GM23248 (cell line): ENCODE results near the gene ZNF638. TPM values are rescaled to one million over a fixed set of nuclear protein-coding genes. Genes with fewer than 3 reads are reported as not detected.

Source experiments
- DNase-seq: peaks from one replicate; pipeline ENCODE4 v3.0.0-alpha.2; 2015
- H2AFZ ChIP-seq: fragments of 200-600 bp; sonication (generic); 2 replicates; pipeline ENCODE4 v1.6.1; 2016; ENCODE audit warnings: antibody characterized with exemption
- H3F3A ChIP-seq: fragments of 200-600 bp; sonication (generic); 2 replicates; pipeline ENCODE4 v1.6.1; 2016; ENCODE audit warnings: mild to moderate bottlenecking, antibody characterized with exemption, mixed run types; ENCODE audit not compliant: insufficient read depth
- H3K27ac ChIP-seq: fragments of 200-600 bp; sonication (generic); 2 replicates; pipeline ENCODE4 v1.5.1; 2016; ENCODE audit warnings: mild to moderate bottlenecking
- H3K27me3 ChIP-seq: fragments of 200-600 bp; sonication (generic); replicated peaks from 2 replicates; pipeline ENCODE4 v1.6.1; 2016; ENCODE audit warnings: mild to moderate bottlenecking; ENCODE audit not compliant: insufficient read depth
- H3K36me3 ChIP-seq: fragments of 200-600 bp; sonication (generic); 2 replicates; pipeline ENCODE4 v1.6.1; 2016; ENCODE audit warnings: low read depth, mild to moderate bottlenecking
- H3K4me1 ChIP-seq: fragments of 200-600 bp; sonication (generic); 2 replicates; pipeline ENCODE4 v1.6.1; 2016; ENCODE audit warnings: mild to moderate bottlenecking; ENCODE audit not compliant: insufficient read depth
- H3K4me2 ChIP-seq: fragments of 200-600 bp; sonication (generic); one replicate; pipeline ENCODE4 v1.6.1; 2016; ENCODE audit warnings: mild to moderate bottlenecking; ENCODE audit not compliant: unreplicated experiment
- H3K4me3 ChIP-seq: fragments of 200-600 bp; sonication (generic); 2 replicates; pipeline ENCODE4 v1.5.1; 2016; ENCODE audit warnings: mild to moderate bottlenecking
- H3K79me2 ChIP-seq: fragments of 200-600 bp; sonication (generic); 2 replicates; pipeline ENCODE4 v1.6.1; 2016; ENCODE audit warnings: mild to moderate bottlenecking; ENCODE audit not compliant: insufficient read depth
- H3K9ac ChIP-seq: fragments of 200-600 bp; sonication (generic); 2 replicates; pipeline ENCODE4 v1.6.1; 2016; ENCODE audit warnings: mild to moderate bottlenecking
- H3K9me2 ChIP-seq: fragments of 200-600 bp; sonication (generic); 2 replicates; pipeline ENCODE4 v1.6.1; 2016; ENCODE audit warnings: mixed run types, mild to moderate bottlenecking, moderate library complexity; ENCODE audit not compliant: insufficient read depth
- H3K9me3 ChIP-seq: fragments of 200-600 bp; sonication (generic); one replicate; pipeline ENCODE4 v1.6.1; 2017; ENCODE audit warnings: low read depth
- H4K20me1 ChIP-seq: fragments of 200-600 bp; sonication (generic); 2 replicates; pipeline ENCODE4 v1.6.0; 2016; ENCODE audit not compliant: insufficient read depth
- EZH2 ChIP-seq: fragments of 200-600 bp; sonication (generic); IDR thresholded peaks from 2 replicates; pipeline ENCODE4 v1.6.1; 2018; ENCODE audit warnings: antibody characterized with exemption, mild to moderate bottlenecking; ENCODE audit not compliant: insufficient read depth, poor library complexity, severe bottlenecking
- EZH2phosphoT487 ChIP-seq: fragments of 200-600 bp; sonication (generic); IDR thresholded peaks from 2 replicates; pipeline ENCODE4 v1.6.1; 2018; ENCODE audit warnings: antibody characterized with exemption, moderate library complexity, mild to moderate bottlenecking, low read depth; ENCODE audit not compliant: insufficient read depth
- WGBS, 2 experiments: methylation state at CpG; one replicate each; pipeline ENCODE4 v1.1.6; 2015 to 2017; ENCODE audit warnings: low lambda C conversion rate in 2 of 2, low coverage in 1 of 2; ENCODE audit errors: missing lambda C conversion rate in 2 of 2; 5-methylcytosine and 5-hydroxymethylcytosine counted together
- in situ Hi-C: fragments of 300-500 bp; cut with MboI; formaldehyde crosslinking; loops from 2 replicates; pipeline ENCODE4 v1.15.0; 2020
- polyA plus RNA-seq: library from polyadenylated mRNA; unstranded; fragments of >200 nt; fragmentation: Nextera tagmentation; extraction: Ambion mirVana; gene quantifications from 2 replicates; pipeline ENCODE4 v1.2.1, GENCODE V29; 2016
- total RNA-seq: library from RNA; depleted of rRNA; stranded (reverse); fragments of >200 nt; shearing (Covaris generic); gene quantifications from 2 replicates; pipeline ENCODE4 v1.2.3, GENCODE V29; 2014

The ZNF638 gene
- total and polyA plus RNA-seq, 2 experiments from 2014 or later, result 44.0 to 83.0 TPM

DNA sequence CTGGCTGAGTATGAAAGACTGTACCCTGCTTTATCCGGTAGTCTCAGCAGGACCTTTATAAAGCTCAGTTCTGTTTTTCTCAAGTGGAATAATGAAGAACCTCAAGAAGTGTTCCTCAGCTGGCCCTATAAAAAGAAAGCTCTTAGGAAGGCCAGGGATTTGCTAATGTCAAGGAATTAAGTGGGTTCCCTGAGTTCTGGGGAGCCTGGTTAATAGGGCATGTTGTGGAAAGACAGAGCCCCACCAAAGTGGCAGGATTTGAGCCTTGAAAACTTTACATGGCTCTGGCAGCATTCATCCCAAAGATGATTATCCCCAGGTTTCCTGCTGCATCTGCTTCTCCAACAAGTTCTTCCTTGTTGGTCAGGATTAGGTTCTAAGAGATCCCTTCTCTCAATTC lies 114.9 kb downstream of the ZNF638 start:
- Histone ChIP-seq H3K27me3 (no peaks in the 10 kb centered on the region), H3K36me3 (peaks cover 9% of the 10 kb centered on the region), H3K9me3 (no peaks in the 10 kb centered on the region), H2AFZ (no peak overlapping the region), H3K4me3 (no peak overlapping the region), H3K79me2 (no peaks in the 10 kb centered on the region), H3K9me2 (no peaks in the 10 kb centered on the region), H3F3A (0 out of 2 replicates have a peak, but pooled peaks cover 3% of the 10 kb centered on the region), H3K27ac (no peak overlapping the region), H3K9ac (no peak overlapping the region), H3K4me1 (no peaks in the 10 kb centered on the region), H3K4me2 (no peak overlapping the region), H4K20me1 (no peaks in the 10 kb centered on the region)
- TF ChIP-seq EZH2phosphoT487 (no peak), EZH2 (no peak)
- DNase-seq, result no peak
- 96 to 100% methylated on average over 1 of the region's 1 CpG for WGBS, 2 experiments
- in situ Hi-C loops, result no loop called here

DNA sequence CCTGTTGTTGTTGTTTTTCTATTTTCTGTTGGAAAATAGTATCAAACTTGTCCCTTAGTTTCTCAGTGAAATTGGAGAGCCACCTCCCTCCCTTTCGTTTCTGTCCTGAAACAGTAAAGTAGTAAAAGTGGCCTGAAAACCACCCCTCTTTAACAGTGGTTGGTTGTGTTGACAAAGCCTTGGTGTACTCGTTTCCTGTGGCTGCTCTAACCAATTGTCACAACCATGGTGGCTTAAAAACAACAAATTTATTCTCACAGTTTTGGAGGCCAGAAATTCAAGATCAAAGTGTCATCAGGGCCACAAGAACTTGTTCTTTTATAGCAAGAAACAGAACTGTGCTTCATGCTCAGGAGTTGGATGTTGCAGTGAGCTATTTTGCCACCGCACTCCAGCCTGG lies 117.8 kb downstream of the ZNF638 start:
- H3K4me1 ChIP-seq, result peaks cover 10% of the 10 kb centered on the region; the same call in 1 of the 2 replicates
- 0 out of 2 replicates have a peak, but pooled peaks cover 3% of the 10 kb centered on the region for H3F3A ChIP-seq
- in situ Hi-C loops, result no loop called here
- H3K27ac ChIP-seq, result no peak overlapping the region
- no peaks in the 10 kb centered on the region for H4K20me1 ChIP-seq
- no peaks in the 10 kb centered on the region for H3K9me3 ChIP-seq
- no peak overlapping the region for H3K9ac ChIP-seq
- peaks cover 6% of the 10 kb centered on the region; the same call in 1 of the 2 replicates for H3K27me3 ChIP-seq
- WGBS, 2 experiments, result 49 to 53% methylated on average over 3 of the region's 3 CpGs
- H3K79me2 ChIP-seq, result no peaks in the 10 kb centered on the region
- no peaks in the 10 kb centered on the region for H3K36me3 ChIP-seq
- no peak overlapping the region for H3K4me2 ChIP-seq
- no peaks in the 10 kb centered on the region for H3K9me2 ChIP-seq
- no peak for TF ChIP-seq EZH2
- TF ChIP-seq EZH2phosphoT487, result no peak
- H3K4me3 ChIP-seq, result no peak overlapping the region
- DNase-seq, result no peak
- H2AFZ ChIP-seq, result no peak overlapping the region

DNA sequence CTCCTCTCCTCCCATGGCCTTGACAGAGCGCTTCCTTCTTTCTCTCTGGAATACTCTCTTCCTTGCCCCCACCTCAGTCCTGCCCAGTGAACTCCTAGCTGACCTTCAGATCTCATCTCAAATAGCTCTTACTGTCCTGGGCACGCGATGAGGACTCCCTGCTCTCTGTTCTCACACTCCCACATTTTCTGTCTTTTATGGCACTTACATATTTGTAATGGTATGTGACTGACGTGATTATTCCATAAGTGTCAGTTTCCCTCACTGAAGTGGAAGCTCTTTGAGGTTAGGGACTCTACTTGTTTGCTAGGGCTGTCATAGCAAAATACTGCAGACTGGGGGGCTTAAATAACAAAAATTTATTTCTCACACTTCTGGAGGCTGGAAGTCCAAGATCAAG lies 120.1 kb downstream of the ZNF638 start:
- 80 to 83% methylated on average over 4 of the region's 4 CpGs for WGBS, 2 experiments

DNA sequence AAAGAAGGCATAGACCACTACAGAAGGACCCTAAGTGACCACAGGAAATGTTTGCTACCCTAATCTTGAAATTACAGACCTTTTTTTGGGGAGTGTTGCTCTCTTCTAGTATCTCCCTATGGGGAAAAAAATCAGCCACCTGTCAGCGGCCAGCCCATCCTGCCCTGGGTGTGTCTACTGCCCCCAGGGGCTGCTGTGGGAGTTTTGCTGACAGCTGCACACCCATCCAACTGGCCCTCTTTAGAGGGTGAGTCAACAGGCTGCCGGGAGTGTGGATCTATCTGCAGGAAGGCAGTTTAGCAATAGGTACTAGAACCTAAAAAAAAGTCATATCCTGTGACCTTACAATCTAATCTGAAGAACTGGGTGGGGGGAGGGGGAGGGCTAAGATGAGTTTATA lies 121.0 kb downstream of the ZNF638 start:
- Histone ChIP-seq H4K20me1 (no peaks in the 10 kb centered on the region), H3K4me2 (peak overlapping the region; percentile 69), H3K9ac (no peak overlapping the region), H3K4me1 (peaks cover 10% of the 10 kb centered on the region; the same call in 1 of the 2 replicates), H3K9me3 (no peaks in the 10 kb centered on the region), H3K27me3 (peaks cover 10% of the 10 kb centered on the region; the same call in 1 of the 2 replicates), H3K79me2 (no peaks in the 10 kb centered on the region), H3K27ac (no peak overlapping the region), H3K4me3 (0 out of 2 replicates have a peak overlapping the region, but pooled peaks have one; percentile 67), H2AFZ (peak overlapping the region; percentile 80; the same call in 1 of the 2 replicates), H3K36me3 (no peaks in the 10 kb centered on the region), H3K9me2 (no peaks in the 10 kb centered on the region), H3F3A (no peaks in the 10 kb centered on the region)
- peak; percentile 65 for DNase-seq
- TF ChIP-seq EZH2 (no peak), EZH2phosphoT487 (no peak)
- in situ Hi-C loops, result no loop called here
- 47 to 53% methylated on average over 2 of the region's 2 CpGs for WGBS, 2 experiments

More for the DNA sequence above, 120.1 kb downstream of the ZNF638 start:
- Histone ChIP-seq H3K4me2 (no peak overlapping the region), H3K4me3 (no peak overlapping the region), H3K79me2 (no peaks in the 10 kb centered on the region), H3K9ac (no peak overlapping the region), H3F3A (no peaks in the 10 kb centered on the region), H3K27me3 (peaks cover 10% of the 10 kb centered on the region; the same call in 1 of the 2 replicates), H2AFZ (no peak overlapping the region), H3K27ac (no peak overlapping the region), H3K4me1 (peaks cover 10% of the 10 kb centered on the region; the same call in 1 of the 2 replicates), H3K36me3 (no peaks in the 10 kb centered on the region), H4K20me1 (no peaks in the 10 kb centered on the region), H3K9me2 (no peaks in the 10 kb centered on the region), H3K9me3 (no peaks in the 10 kb centered on the region)
- no peak for TF ChIP-seq EZH2
- TF ChIP-seq EZH2phosphoT487, result no peak
- in situ Hi-C loops, result no loop called here
- DNase-seq, result peak; percentile 18
